Upper lobe of left lung (tissue), 4 donors: ENCODE measurements around the gene DEPP1.

Experiments used
- CTCF ChIP-seq, 6 experiments: fragments of 450-650 bp in 4 of 6; fragments of 200-600 bp in 2 of 6; sonication (generic) in 2 of 6; IDR thresholded peaks; one replicate each; pipeline ENCODE4 v1.5.1; 2016 to 2019; ENCODE audit warnings: antibody characterized with exemption in 6 of 6
- POLR2A ChIP-seq, 4 donors: fragments of 450-650 bp; IDR thresholded peaks; one replicate each; pipeline ENCODE4 v1.5.1; 2016 to 2017; ENCODE audit warnings: antibody characterized with exemption in 4 of 4, mild to moderate bottlenecking in 2 of 4

GRCh38 chr10:44979281-44980191 lies 927 bp upstream of the DEPP1 start:
- TF ChIP-seq POLR2A (IDR thresholded peaks at IDR 0.05) (no peak), CTCF (IDR thresholded peaks at IDR 0.05) (no peak)
